Hindlimb muscle (tissue), 1 donor: ENCODE data around the gene ZNF69. TPM values are rescaled to one million over a fixed set of nuclear protein-coding genes. Genes with fewer than 3 reads are reported as not detected.
"Not testable (repeated sequence)": the region's sequence is repeated elsewhere in the genome, so short reads cannot be mapped to it uniquely, and the experiment has no call there.

Experiments
- DNase-seq: peaks from one replicate; pipeline ENCODE4 v3.0.0-alpha.2; 2013
- polyA plus RNA-seq: library from polyadenylated mRNA; unstranded; fragments of 120-200 nt; gene quantifications from one replicate; pipeline ENCODE4 v1.2.1, GENCODE V29; 2013; ENCODE audit not compliant: insufficient read length

The ZNF69 gene
- 3.4 TPM for polyA plus RNA-seq

DNA sequence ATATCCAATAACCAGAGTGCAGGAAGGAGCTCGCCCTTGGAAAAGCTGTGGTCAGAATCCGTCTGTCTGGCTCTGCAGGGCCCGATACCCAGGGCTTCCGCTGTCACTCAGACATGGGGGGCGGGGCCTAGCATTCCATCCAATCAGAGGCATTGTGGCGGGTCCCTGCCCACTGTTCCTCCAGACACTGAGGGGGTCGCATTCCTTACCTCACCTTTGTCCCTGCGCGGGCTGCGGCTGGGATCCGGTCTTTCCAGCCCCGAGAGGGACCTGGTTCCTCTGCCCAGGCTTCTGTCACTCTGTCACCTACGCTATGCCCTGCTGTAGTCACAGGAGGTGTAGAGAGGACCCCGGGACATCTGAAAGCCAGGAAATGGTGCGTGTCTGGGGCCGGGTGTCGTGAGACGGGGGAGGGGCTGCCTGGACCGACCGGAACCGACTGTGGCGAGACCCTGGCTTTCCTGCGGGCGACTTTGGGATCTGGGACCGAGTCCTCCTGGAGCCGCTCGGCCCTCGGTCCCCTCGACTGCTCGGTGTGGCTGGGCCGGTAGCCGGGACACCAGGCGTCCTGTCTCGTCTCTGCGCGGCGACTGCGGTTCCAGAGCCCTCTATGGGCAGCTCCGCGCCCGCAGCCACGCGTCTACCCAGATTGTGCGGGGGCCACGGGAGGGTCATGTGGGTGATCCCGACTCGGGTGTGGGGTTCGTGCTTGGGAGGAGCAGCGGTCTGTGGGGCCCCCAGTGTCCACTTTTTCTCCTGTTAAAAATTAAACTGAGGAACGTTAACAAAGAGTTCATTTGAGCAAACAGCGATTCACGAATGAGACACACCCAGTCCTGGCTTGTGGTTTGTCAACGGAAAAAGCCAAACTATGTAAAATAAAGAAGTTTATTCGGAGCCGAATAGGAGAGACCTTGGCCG lies at the start of gene ZNF69:
Gene ZNF69, plus strand, starts transcription at position 172 of the 921 bp plus-strand sequence. Its CDS starts 142 bp downstream, at position 314.
- DNase-seq: peak; percentile 70

DNA sequence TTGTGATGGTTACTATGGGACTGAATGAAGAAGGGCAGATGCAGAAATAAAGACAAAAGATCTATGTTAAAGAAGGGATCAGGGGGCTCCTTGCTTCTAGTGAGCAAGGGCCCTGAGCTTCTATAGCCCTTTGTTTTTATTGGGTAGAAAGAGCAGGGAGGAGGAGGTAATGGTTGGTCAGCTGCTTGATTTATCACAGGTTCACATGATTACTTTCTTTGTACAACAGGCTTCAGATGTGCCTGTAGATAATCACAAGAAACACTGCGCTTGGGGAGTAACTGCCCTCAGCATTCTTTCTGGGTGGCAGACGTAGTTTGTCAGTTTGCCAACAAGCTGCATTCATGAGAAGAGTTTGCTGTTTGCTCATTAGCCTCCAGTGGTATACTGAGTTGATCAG lies 43.9 kb upstream of the ZNF69 start:
- no peak for DNase-seq

DNA sequence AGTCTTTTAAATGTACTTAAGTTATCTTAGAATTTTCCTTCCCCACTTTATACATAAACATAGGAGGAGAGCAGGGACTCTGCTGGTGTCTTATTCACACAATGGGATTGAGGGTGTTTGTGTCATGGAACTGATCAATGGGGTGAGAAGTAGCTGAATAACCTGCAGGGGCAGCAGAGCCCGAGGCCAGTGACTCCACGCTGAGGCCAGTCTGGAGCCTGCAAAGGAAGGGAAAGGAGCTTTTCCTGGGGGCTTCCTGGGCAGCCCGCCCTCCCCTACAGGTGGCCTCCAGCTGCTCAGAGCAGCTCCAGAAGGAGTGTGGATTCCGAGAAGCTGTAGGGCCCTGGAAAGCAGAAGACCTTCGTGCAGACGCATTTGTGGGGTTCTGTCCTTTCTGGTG lies 40.0 kb upstream of the ZNF69 start:
- DNase-seq: not testable (repeated sequence)

DNA sequence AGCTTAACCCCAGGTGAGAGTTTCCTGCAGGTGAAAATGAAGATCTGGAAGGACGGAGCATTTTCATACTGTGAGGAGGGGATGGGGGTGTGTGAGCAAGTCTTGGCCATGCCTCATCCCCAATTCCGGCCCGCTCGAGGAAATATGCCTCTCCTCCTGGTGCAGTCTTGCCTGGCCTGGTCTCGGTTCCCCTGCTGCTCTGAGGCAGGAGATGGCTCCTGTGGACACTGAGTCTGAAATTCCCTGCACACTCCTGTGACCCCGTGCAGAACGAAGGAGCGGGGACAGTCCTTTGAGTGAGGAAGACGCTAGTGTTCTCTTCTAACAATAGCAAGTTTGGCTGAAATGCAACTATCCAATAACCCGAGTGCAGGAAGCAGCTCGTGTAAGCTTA lies 39.4 kb upstream of the ZNF69 start:
- DNase-seq: no peak

- peak; percentile 77 for DNase-seq
Measured at GRCh38 chr19:11848594-11849469, 38.8 kb upstream of the ZNF69 start, which contains the start of gene ZNF439. Gene ZNF439 (plus strand): TSS chr19:11848726. CDS start chr19:11848868, 142 bp downstream.

DNA sequence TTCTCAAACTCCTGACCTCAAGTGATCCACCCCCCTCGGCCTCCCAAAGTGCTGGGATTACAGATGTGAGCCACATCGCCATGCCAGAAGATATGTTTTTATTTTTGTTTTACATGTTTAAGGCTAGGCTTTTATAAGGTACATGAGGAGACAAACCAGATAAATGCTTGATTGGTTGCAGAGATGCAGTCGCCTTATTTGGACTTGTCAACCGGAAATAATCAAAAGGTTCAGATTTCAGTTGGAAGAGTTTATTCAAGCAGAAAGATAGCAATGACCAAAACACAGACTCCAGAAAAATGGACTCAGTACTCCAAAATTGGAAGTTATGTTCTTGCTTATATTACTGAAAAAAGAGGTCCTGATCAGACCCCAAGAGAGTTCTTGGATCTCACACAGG lies 37.3 kb upstream of the ZNF69 start:
- not testable (repeated sequence) for DNase-seq

DNA sequence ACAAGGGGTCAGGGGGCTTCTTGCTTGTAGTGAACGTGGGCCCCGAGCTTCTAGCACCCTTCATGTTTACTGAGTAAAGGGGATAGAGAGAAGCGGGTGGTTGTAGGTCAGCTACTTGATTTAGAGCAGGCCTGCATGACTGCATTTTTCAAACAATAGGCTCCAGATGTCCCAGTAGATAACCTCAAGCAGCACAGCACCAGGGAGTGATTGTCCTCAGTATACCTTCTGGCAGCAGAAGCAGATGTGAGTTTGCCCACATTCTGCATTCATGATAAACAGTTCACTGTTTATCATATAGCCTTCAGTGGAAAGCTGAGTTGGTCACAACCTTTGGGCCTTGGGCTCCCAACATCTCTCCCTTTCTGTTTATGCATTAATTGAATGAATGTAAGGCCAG lies 34.2 kb upstream of the ZNF69 start:
- no peak for DNase-seq

GRCh38 chr19:11856596-11857250 lies 30.9 kb upstream of the ZNF69 start:
- DNase-seq: no peak

DNA sequence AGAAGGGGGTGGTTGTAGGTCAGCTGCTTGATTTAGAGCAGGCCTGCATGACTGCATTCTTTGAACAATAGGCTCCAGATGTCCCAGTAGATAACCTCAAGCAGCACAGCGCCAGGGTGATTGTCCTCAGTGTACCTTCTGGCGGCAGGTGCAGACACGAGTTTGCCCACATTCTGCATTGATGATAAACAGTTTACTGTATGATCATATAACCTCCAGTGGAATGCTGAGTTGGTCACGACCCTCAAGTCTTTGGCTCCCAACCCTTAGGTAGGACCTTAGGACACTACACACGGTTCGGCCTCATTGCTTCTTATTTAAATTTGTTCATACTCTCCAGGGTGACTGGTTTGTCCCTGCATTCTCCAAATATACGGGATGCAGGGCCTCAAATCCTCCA lies 26.9 kb upstream of the ZNF69 start:
- no peak for DNase-seq

DNA sequence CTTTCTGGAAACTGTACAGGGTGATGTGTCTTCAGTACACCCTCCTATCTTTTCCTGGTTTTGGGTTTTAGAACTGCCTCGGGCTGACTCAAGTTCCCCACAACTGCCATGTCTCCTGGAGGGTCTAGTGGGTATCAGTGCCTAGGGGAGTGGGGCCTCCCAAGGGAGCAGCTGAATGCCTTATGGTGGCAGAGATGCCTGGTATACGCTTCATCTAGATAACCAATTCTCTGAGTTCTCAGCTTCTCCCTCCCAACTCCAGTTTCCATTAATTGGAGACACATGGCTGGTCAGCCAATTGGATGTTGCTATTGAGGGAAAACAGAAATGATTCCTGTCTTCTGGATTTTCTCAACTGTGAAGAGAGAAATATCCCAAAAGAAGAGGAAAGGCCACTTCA lies 26.3 kb upstream of the ZNF69 start:
- no peak for DNase-seq

DNA sequence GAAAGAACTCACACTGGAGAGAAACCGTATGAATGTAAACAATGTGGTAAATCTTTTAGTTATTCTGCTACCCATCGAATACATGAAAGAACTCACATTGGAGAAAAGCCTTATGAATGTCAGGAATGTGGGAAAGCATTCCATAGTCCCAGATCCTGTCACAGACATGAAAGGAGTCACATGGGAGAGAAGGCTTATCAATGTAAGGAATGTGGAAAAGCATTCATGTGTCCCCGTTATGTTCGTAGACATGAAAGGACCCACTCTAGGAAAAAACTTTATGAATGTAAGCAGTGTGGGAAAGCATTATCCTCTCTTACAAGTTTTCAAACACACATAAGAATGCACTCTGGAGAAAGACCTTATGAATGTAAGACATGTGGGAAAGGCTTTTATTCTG lies 19.8 kb upstream of the ZNF69 start:
- DNase-seq: not testable (repeated sequence)

DNA sequence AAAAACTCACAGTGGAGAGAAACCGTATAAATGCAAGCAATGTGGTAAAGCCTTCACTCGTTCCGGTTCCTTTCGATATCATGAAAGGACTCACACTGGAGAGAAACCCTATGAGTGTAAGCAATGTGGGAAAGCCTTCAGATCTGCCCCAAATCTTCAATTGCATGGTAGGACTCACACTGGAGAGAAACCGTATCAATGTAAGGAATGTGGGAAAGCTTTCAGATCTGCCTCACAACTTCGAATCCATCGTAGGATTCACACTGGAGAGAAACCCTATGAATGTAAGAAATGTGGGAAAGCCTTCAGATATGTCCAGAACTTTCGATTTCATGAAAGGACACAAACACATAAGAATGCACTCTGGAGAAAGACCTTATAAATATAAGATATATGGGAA lies 19.4 kb upstream of the ZNF69 start:
- no peak for DNase-seq

- no peak for DNase-seq
Measured at GRCh38 chr19:11872624-11873023, 15.0 kb upstream of the ZNF69 start.

- DNase-seq: no peak
Measured at GRCh38 chr19:11873762-11874161, 13.8 kb upstream of the ZNF69 start.

GRCh38 chr19:11879687-11880266 lies 7.8 kb upstream of the ZNF69 start:
- DNase-seq: not testable (repeated sequence)

- DNase-seq: no peak
Measured at GRCh38 chr19:11880598-11880997, 7.0 kb upstream of the ZNF69 start.

DNA sequence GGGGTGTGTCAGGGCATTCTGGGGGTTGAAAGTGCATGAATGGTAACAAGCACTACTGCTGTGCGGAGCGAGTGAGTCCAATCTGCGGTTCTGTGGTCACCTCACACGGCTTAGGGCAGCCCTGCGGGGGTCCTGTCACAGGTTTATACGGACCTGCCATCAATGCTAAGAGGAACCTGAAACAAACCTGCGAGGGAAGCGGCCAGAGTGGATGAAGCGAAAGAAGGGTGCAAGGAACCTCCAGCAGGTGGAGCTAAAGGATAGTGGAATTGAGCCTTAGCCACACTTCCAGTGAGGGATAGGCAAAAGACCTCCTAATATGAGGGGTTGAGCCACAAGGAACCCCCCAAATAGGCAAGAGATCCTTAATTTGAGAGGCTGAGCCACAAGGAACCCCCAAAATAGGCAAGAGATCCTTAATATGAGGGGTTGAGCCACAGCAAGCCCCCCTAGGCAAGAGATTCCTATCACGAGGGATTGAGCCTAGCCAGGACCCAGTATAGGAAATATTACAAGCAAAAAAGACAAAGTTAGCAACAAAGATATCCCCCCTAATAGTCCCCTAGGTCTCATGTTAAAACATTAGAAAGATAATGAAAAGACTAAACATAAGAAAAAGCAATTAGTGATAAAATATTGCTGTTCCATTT lies 6.3 kb upstream of the ZNF69 start:
- peak; percentile 32 for DNase-seq

DNA sequence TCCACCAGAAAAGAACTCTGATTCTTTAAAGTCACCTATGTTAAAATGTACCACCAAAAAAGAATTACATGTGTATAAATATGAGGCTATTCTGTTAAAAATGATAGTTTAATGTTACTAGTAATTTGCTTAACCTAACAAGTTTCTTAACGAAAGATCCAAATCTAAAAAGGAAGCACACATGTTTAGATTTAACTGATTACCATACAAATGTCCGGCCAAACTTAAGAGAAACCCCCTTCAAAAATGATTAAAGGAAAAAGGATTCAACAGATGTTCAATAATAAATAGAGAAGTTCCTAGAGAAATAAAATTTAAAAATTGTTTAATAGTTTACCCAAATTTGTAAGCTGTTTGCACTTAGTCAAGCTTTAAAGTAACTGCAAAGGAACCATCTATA lies 5.0 kb upstream of the ZNF69 start:
- DNase-seq: no peak

DNA sequence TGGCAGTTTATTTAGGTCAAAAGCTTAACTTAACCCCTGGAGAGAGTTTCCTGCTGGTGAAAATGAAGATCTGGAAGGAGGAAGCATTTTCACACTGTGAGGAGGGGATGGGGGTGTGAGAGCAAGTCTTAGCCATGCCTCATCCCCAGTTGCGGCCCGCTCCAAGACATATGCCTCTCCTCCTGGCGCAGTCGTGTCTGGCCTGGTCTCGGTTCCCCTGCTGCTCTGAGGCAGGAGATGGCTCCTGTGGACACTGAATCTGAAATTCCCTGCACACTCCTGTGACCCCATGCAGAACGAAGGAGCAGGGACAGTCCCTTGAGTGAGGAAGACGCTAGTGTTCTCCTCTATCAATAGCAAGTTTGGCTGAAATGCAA lies 360 bp upstream of the ZNF69 start:
- DNase-seq: no peak

GRCh38 chr19:11889901-11890300 lies 2.3 kb downstream of the ZNF69 start:
- DNase-seq: not testable (repeated sequence)

- no peak for DNase-seq
Measured at GRCh38 chr19:11890634-11891033, 3.1 kb downstream of the ZNF69 start.

DNA sequence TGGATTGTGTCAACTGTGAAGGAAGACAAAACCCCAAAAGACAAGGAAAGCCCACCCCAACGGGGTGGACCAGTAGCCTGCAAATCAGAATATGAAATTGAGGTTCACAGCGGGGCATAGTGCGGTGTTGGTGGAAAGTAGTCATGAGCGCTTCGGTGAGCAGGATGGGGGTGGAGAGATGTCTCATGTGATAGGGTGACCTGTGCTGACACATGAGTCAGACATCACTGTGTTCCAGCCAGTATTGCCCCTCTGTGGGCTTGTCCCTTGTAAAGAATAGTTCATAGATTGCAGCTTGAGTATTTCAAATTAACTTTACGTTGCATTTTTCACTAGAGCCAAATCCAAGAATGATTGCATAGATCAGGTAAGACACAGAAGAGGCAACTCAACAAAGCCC lies 7.3 kb downstream of the ZNF69 start:
- no peak for DNase-seq
